Measurements from ENCODE around the gene TFPI. TPM values are rescaled to one million over a fixed set of nuclear protein-coding genes. Genes with fewer than 3 reads are reported as not detected.
A peak's percentile ranks its signal among the peaks of the same experiment; 100 is the strongest.

TFPI gene
- polyA plus RNA-seq, 2 of the 4 experiments (the other 2 are of a cell fraction) = 14.3 to 104 TPM

- TF ChIP-seq PBX3 (IDR thresholded peaks at IDR 0.05) (peak; percentile 76; the same call in 1 of the 2 replicates), JUN (IDR thresholded peaks at IDR 0.05) (peak; percentile 90 to 98; a peak in 4 of 5 replicates), POLR2A (IDR thresholded peaks at IDR 0.05; ENCODE audit: low read length) (no peak), MYC (IDR thresholded peaks at IDR 0.05; ENCODE audit: borderline replicate concordance, low read length) (no peak), MAX (IDR thresholded peaks at IDR 0.05) (peak; percentile 88), MAFK (IDR thresholded peaks at IDR 0.05; ENCODE audit: partially characterized antibody) (peak; percentile 78), EP300 (IDR thresholded peaks at IDR 0.05) (peak; percentile 94), RAD21 (conservative IDR thresholded peaks at IDR 0.05 in 1 of 2, IDR thresholded peaks at IDR 0.05 in 1 of 2) (peak; percentile 20 to 54; a peak in 4 of 5 replicates), HDAC2 (IDR thresholded peaks at IDR 0.05) (no peak), HMGXB4 (CRISPR knock-in tag; IDR thresholded peaks at IDR 0.05; ENCODE audit: borderline replicate concordance) (no peak; the same call in 1 of the 2 replicates), REST (IDR thresholded peaks at IDR 0.05) (no peak), CHD4 (IDR thresholded peaks at IDR 0.05; ENCODE audit: borderline replicate concordance) (no peak), TP53 (CRISPR knock-in tag; IDR thresholded peaks at IDR 0.05) (no peak), FOSL2 (IDR thresholded peaks at IDR 0.05) (peak; percentile 76), FOSL2 (CRISPR knock-in tag; IDR thresholded peaks at IDR 0.05) (peak; percentile 92), HES2 (IDR thresholded peaks at IDR 0.05) (peak; percentile 67; the same call in 1 of the 2 replicates), KDM5A (IDR thresholded peaks at IDR 0.05) (no peak), CBX8 (IDR thresholded peaks at IDR 0.05) (no peak), CTCF (IDR thresholded peaks at IDR 0.05) (no peak), CHD2 (IDR thresholded peaks at IDR 0.05; ENCODE audit: low read length, partially characterized antibody) (no peak), FOSB (CRISPR knock-in tag; IDR thresholded peaks at IDR 0.05) (peak; percentile 56; the same call in 1 of the 2 replicates)
These were observed 12.8 kb downstream of the TFPI start (continued) for GRCh38 chr2:187541086-187542085.

Measured in A549 (cell line).